Hematopoietic multipotent progenitor cell treated with erythropoietin and hydrocortisone succinate and interleukin-3 and kit ligand, for 6 days (in vitro differentiated cells): ENCODE data around the gene HLA-C.
"Not testable (repeated sequence)": the region's sequence is repeated elsewhere in the genome, so short reads cannot be mapped to it uniquely, and the experiment has no call there.

Experiments
- DNase-seq: peaks from one replicate; pipeline ENCODE4 v3.0.0-alpha.2; 2015

The HLA-C gene

GRCh38 chr6:31271641-31272357, at the start of gene HLA-C:
TSS of gene HLA-C (minus strand) at chr6:31272092. CDS start at chr6:31272071, 21 bp downstream.
- DNase-seq: peak; percentile 99

- DNase-seq: no peak
Observed at GRCh38 chr6:31321005-31321707, 49.3 kb upstream of the HLA-C start.

- DNase-seq: no peak
Observed at GRCh38 chr6:31317036-31317435, 45.1 kb upstream of the HLA-C start.

GRCh38 chr6:31309641-31310040, 37.7 kb upstream of the HLA-C start:
- DNase-seq: no peak

GRCh38 chr6:31308845-31309175, 36.9 kb upstream of the HLA-C start:
- no peak for DNase-seq

- peak; percentile 13 for DNase-seq
Observed at GRCh38 chr6:31308050-31308844, 36.4 kb upstream of the HLA-C start.

GRCh38 chr6:31307669-31308049, 35.8 kb upstream of the HLA-C start:
- DNase-seq: no peak

- no peak for DNase-seq
Observed at GRCh38 chr6:31305703-31306219, 33.9 kb upstream of the HLA-C start.

GRCh38 chr6:31304683-31305082, 32.8 kb upstream of the HLA-C start:
- no peak for DNase-seq

- DNase-seq: no peak
Observed at GRCh38 chr6:31300797-31301196, 28.9 kb upstream of the HLA-C start.

GRCh38 chr6:31299947-31300346, 28.1 kb upstream of the HLA-C start:
- no peak for DNase-seq

GRCh38 chr6:31299511-31299910, 27.6 kb upstream of the HLA-C start:
- no peak for DNase-seq

- no peak for DNase-seq
Observed at GRCh38 chr6:31294056-31294455, 22.2 kb upstream of the HLA-C start.

GRCh38 chr6:31293343-31293742, 21.5 kb upstream of the HLA-C start:
- peak; percentile 34 for DNase-seq

GRCh38 chr6:31289788-31290187, 17.9 kb upstream of the HLA-C start:
- DNase-seq: no peak

- DNase-seq: no peak
Observed at GRCh38 chr6:31287619-31288018, 15.7 kb upstream of the HLA-C start.

- no peak for DNase-seq
Observed at GRCh38 chr6:31285982-31286381, 14.1 kb upstream of the HLA-C start.

GRCh38 chr6:31285486-31285885, 13.6 kb upstream of the HLA-C start:
- DNase-seq: peak; percentile 78

GRCh38 chr6:31279647-31280046, 7.8 kb upstream of the HLA-C start:
- DNase-seq: not testable (repeated sequence)

- peak; percentile 12 for DNase-seq
Observed at GRCh38 chr6:31272836-31273626, 1.1 kb upstream of the HLA-C start.

- peak; percentile 42 for DNase-seq
Observed at GRCh38 chr6:31272436-31272835, 544 bp upstream of the HLA-C start.

- peak; percentile 54 for DNase-seq
Observed at GRCh38 chr6:31270788-31271640, 878 bp downstream of the HLA-C start.
